WTC11 (cell line): ENCODE results near the gene ERFL. TPM values are rescaled to one million over a fixed set of nuclear protein-coding genes. Genes with fewer than 3 reads are reported as not detected.

Experiments
- ATAC-seq: fragments of 200-7000 bp; cut with Tn5 transposase; 2 replicates; pipeline ENCODE4 v1.10.0; 2021; ENCODE audit warnings: mild to moderate bottlenecking, moderate library complexity
- CTCF ChIA-PET: fragments of 300-600 bp; sonication (Branson Sonifier 250); formaldehyde crosslinking; loops from one replicate; lab custom pipeline; 2021; ENCODE audit warnings: antibody characterized with exemption; lab: Charles Lee
- POLR2A ChIA-PET: fragments of 350-600 bp; sonication (Branson Sonifier 250); formaldehyde crosslinking; loops from one replicate; lab custom pipeline; 2021; ENCODE audit warnings: antibody characterized with exemption; lab: Charles Lee
- DNase-seq: peaks from one replicate; pipeline ENCODE4 v3.0.0; 2021; ENCODE audit warnings: low spot score
- H3K27ac Mint-ChIP-seq: 2 replicates; pipeline ENCODE4 v1.8.0; 2021; ENCODE audit warnings: mixed read lengths
- H3K27me3 Mint-ChIP-seq: 2 replicates; pipeline ENCODE4 v1.8.0; 2021; ENCODE audit warnings: low read depth, mild to moderate bottlenecking, moderate library complexity, mixed read lengths
- H3K36me3 Mint-ChIP-seq: 2 replicates; pipeline ENCODE4 v1.8.0; 2021; ENCODE audit warnings: mixed read lengths
- H3K4me1 Mint-ChIP-seq: 2 replicates; pipeline ENCODE4 v1.8.0; 2022; ENCODE audit warnings: mixed read lengths
- H3K4me3 Mint-ChIP-seq: 2 replicates; pipeline ENCODE4 v1.8.0; 2021; ENCODE audit warnings: mild to moderate bottlenecking, moderate library complexity, mixed read lengths
- H3K9me3 Mint-ChIP-seq: 2 replicates; pipeline ENCODE4 v1.8.0; 2021; ENCODE audit warnings: mixed read lengths
- AFF4 ChIP-seq: sonication (generic); formaldehyde crosslinking; IDR thresholded peaks from 2 replicates; pipeline ENCODE4 v1.8.1; 2023; ENCODE audit warnings: mild to moderate bottlenecking, missing genetic modification reagents, borderline replicate concordance
- CREB1 ChIP-seq: sonication (generic); formaldehyde crosslinking; IDR thresholded peaks from 2 replicates; pipeline ENCODE4 v1.8.0; 2023; ENCODE audit warnings: mild to moderate bottlenecking, missing genetic modification reagents
- E2F4 ChIP-seq: sonication (generic); formaldehyde crosslinking; IDR thresholded peaks from 2 replicates; pipeline ENCODE4 v1.8.1; 2022; ENCODE audit warnings: low read depth, mild to moderate bottlenecking, moderate library complexity, missing genetic modification reagents, borderline replicate concordance
- NFYB ChIP-seq: sonication (generic); formaldehyde crosslinking; conservative IDR thresholded peaks from 2 replicates; pipeline ENCODE4 v1.8.0; 2022; ENCODE audit warnings: low read depth, missing genetic modification reagents
- PRRX2 ChIP-seq: fragments of 250-450 bp; sonication (Bioruptor Pico); IDR thresholded peaks from 2 replicates; pipeline ENCODE4 v1.8.0; 2021; ENCODE audit warnings: mild to moderate bottlenecking
- TCF7 ChIP-seq: sonication (generic); formaldehyde crosslinking; IDR thresholded peaks from 2 replicates; pipeline ENCODE4 v1.8.0; 2022; ENCODE audit warnings: mild to moderate bottlenecking, low read depth, missing genetic modification reagents, moderate library complexity
- USF1 ChIP-seq: sonication (generic); formaldehyde crosslinking; IDR thresholded peaks from 2 replicates; pipeline ENCODE4 v1.8.0; 2022; ENCODE audit warnings: mild to moderate bottlenecking, missing genetic modification reagents
- ZNF121 ChIP-seq: sonication (generic); formaldehyde crosslinking; IDR thresholded peaks from 2 replicates; pipeline ENCODE4 v1.8.0; 2023; ENCODE audit warnings: missing genetic modification reagents
- total RNA-seq: library from RNA; stranded (reverse); gene quantifications from 3 replicates; pipeline ENCODE4 v1.2.3, GENCODE V29; 2021

The ERFL gene
- total RNA-seq, 1 experiment from 2014 or later, result 0.31 TPM

GRCh38 chr19:41879670-41880328 is 48.5 kb downstream of the ERFL start:
- DNase-seq (no peak), ATAC-seq (no peak)
- Mint-ChIP-seq H3K4me3 (no peak overlapping the region), H3K9me3 (no peaks in the 10 kb centered on the region), H3K27ac (no peak overlapping the region), H3K4me1 (peaks cover 15% of the 10 kb centered on the region), H3K36me3 (no peaks in the 10 kb centered on the region), H3K27me3 (peaks cover 42% of the 10 kb centered on the region)
- TF ChIP-seq USF1, result no peak
- peak; percentile 63; the same call in 1 of the 2 replicates for TF ChIP-seq ZNF121 (CRISPR knock-in tag)
- ChIA-PET POLR2A (no interaction called here), CTCF (no interaction called here)

- CTCF ChIA-PET, result interaction anchor here (1.4 kb wide), 1 partner anchor 9 kb away, joined by 3 read pairs; no protein-coding TSS in a partner anchor
- ATAC-seq, result no peak
- TF ChIP-seq CREB1 (CRISPR knock-in tag), result no peak
- TF ChIP-seq E2F4 (CRISPR knock-in tag), result no peak
- DNase-seq, result no peak
- Mint-ChIP-seq H3K4me3 (no peak overlapping the region), H3K4me1 (peaks cover 13% of the 10 kb centered on the region), H3K9me3 (no peaks in the 10 kb centered on the region), H3K27me3 (peaks cover 42% of the 10 kb centered on the region), H3K27ac (no peak overlapping the region), H3K36me3 (no peaks in the 10 kb centered on the region)
- POLR2A ChIA-PET, result no interaction called here
Measured at GRCh38 chr19:41879080-41879479, 49.2 kb downstream of the ERFL start.

GRCh38 chr19:41877916-41878905 is 50.0 kb downstream of the ERFL start:
- ATAC-seq (no peak), DNase-seq (no peak)
- Mint-ChIP-seq H3K9me3 (no peaks in the 10 kb centered on the region), H3K36me3 (no peaks in the 10 kb centered on the region), H3K4me1 (peaks cover 12% of the 10 kb centered on the region), H3K4me3 (no peak overlapping the region), H3K27ac (no peak overlapping the region), H3K27me3 (peaks cover 38% of the 10 kb centered on the region)
- TF ChIP-seq PRRX2, result no peak
- TF ChIP-seq TCF7, result no peak
- no peak for TF ChIP-seq AFF4 (CRISPR knock-in tag)
- no peak for TF ChIP-seq NFYB (CRISPR knock-in tag)
- ChIA-PET POLR2A (no interaction called here), CTCF (interaction anchor here (0.6 to 1.4 kb wide), 3 partner anchors 10 to 171 kb away, joined by 3 read pairs; no protein-coding TSS in a partner anchor)
